Neutrophil (primary cell): Measurements from ENCODE around the gene DCBLD1.

Experiments
- H3K27ac ChIP-seq: fragments of 200-600 bp; sonication (generic); 2 replicates; pipeline ENCODE4 v1.5.1; 2016; ENCODE audit warnings: mild to moderate bottlenecking, moderate library complexity
- H3K27me3 ChIP-seq: fragments of 200-600 bp; sonication (generic); 2 replicates; pipeline ENCODE4 v1.6.0; 2016; ENCODE audit warnings: mild to moderate bottlenecking
- H3K36me3 ChIP-seq: fragments of 200-600 bp; sonication (generic); 2 replicates; pipeline ENCODE4 v1.5.1; 2017
- H3K4me1 ChIP-seq, 2 experiments: fragments of 200-600 bp in 1 of 2; sonication (generic) in 1 of 2; 1 replicate in 1 of 2; 2 replicates in 1 of 2; pipeline versions ENCODE4 v1.5.1 to v1.6.1; 2013 to 2016; ENCODE audit warnings: low read depth in 1 of 2, low read length in 1 of 2, mild to moderate bottlenecking in 1 of 2, moderate library complexity in 1 of 2; ENCODE audit not compliant: control insufficient read depth in 1 of 2, insufficient read depth in 1 of 2
- H3K4me3 ChIP-seq, 2 experiments: fragments of 200-600 bp in 1 of 2; sonication (generic) in 1 of 2; 1 replicate in 1 of 2; 2 replicates in 1 of 2; pipeline ENCODE4 v1.5.1; 2013 to 2016; ENCODE audit warnings: low read depth in 1 of 2, low read length in 1 of 2, mild to moderate bottlenecking in 1 of 2, moderate library complexity in 1 of 2
- H3K9me3 ChIP-seq: fragments of 200-600 bp; sonication (generic); 2 replicates; pipeline ENCODE4 v1.5.1; 2016
- TF ChIP-seq, protein P1 (sequence below): fragments of 200-600 bp; sonication (generic); IDR thresholded peaks from 2 replicates; pipeline ENCODE4 v1.5.1; 2016; ENCODE audit warnings: antibody characterized with exemption

DCBLD1 gene

DNA sequence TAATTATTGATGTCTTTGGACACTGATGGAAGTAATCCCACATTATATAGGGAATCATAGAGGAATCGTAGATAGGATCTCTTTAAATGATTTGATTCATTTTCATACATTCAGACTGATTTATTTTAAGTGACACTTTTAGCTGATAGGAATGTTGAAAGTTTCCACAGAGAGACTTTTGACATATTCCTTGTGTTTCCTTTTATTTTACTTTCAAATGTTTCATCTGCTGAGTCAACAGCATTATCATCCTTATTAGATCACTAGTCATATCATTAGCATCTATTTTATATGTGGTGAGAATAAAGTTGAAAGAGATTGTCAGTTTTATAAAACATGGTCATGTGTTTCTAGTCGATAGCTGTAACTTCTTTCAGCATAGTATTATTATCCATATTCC, 13.4 kb downstream of the DCBLD1 start:
- Histone ChIP-seq H3K36me3 (no peaks in the 10 kb centered on the region), H3K9me3 (no peaks in the 10 kb centered on the region), H3K27me3 (no peaks in the 10 kb centered on the region), H3K4me1 (peaks cover 0 to 4% of the 10 kb centered on the region in 2 experiments), H3K27ac (no peak overlapping the region), H3K4me3 (no peak overlapping the region)
- TF ChIP-seq, protein P1, sequence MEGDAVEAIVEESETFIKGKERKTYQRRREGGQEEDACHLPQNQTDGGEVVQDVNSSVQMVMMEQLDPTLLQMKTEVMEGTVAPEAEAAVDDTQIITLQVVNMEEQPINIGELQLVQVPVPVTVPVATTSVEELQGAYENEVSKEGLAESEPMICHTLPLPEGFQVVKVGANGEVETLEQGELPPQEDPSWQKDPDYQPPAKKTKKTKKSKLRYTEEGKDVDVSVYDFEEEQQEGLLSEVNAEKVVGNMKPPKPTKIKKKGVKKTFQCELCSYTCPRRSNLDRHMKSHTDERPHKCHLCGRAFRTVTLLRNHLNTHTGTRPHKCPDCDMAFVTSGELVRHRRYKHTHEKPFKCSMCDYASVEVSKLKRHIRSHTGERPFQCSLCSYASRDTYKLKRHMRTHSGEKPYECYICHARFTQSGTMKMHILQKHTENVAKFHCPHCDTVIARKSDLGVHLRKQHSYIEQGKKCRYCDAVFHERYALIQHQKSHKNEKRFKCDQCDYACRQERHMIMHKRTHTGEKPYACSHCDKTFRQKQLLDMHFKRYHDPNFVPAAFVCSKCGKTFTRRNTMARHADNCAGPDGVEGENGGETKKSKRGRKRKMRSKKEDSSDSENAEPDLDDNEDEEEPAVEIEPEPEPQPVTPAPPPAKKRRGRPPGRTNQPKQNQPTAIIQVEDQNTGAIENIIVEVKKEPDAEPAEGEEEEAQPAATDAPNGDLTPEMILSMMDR, result no peak

DNA sequence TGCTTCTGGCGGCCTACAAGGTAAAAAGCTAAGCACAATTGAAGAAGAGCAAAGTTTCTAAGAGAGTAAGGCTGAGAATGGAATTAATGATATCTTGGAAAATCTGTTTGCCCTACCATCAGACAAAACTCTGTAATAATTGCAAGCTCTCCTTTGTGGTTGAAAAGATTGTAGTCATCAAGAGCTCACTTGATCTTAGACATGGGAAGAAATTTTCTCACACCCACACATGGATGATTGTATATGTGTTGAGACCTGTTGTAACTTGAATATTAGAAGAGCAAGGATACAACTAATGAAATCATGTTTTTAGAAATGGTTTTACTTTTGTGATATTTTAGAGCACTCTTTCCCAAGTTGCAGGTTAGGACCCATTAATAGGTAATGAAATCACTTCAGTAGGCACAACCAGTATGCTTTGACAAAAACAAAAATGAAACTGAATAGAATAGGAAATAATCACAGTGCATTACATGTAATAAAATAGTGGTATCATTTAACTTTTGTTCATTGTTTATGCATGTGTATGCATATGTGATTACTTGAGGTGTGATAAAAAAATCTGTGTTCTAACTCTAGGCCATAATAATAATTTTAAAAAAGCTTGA, 14.0 kb downstream of the DCBLD1 start:
- H3K27me3 ChIP-seq, result no peaks in the 10 kb centered on the region
- H3K36me3 ChIP-seq, result no peaks in the 10 kb centered on the region
- TF ChIP-seq, protein P1, result no peak
- H3K4me1 ChIP-seq, result peaks cover 0 to 4% of the 10 kb centered on the region in 2 experiments
- no peaks in the 10 kb centered on the region for H3K9me3 ChIP-seq
- H3K4me3 ChIP-seq, result no peak overlapping the region
- no peak overlapping the region for H3K27ac ChIP-seq

DNA sequence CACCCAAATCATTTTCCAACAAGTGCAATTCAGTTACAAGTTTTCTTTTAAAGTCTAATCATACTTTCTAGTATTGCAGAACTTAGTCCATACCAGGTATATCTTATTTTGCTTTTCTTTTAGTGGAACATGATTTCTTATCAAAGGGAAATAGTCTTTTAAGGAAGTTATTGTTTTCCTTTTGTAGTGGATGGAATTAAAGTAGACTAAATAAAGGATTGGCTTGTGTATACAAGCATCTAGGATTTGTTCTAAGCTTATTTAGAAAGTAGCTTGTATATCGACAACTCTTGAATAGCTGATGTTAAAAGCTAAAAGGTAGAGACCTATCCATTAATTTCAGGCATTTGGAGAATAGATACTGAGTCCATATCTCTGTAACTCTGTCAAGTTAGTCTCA, 14.8 kb downstream of the DCBLD1 start:
- Histone ChIP-seq H3K36me3 (no peaks in the 10 kb centered on the region), H3K4me3 (no peak overlapping the region), H3K27me3 (no peaks in the 10 kb centered on the region), H3K27ac (no peak overlapping the region), H3K4me1 (peaks cover 0 to 4% of the 10 kb centered on the region in 2 experiments), H3K9me3 (no peaks in the 10 kb centered on the region)
- TF ChIP-seq, protein P1, result no peak

DNA sequence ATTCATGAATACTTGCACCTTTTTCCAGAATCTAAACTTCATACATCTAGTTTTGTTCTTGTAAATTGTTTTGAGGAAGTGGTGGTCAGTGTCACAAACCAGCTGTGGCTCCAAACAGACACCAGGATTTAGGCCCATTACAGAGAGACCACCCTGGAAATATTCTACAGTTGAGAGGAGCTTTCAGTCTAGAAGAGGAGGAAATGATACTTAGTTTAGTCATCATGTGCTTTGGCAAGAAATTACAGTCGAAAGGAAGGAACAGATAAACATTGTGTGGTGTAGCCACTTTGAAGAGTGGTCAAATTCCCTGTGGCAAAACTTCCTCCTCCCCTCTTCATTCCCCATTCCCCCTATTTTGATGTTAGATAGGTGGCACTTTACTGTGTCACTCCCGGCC, 15.7 kb downstream of the DCBLD1 start:
- TF ChIP-seq, protein P1, result no peak
- H3K9me3 ChIP-seq, result no peaks in the 10 kb centered on the region
- H3K36me3 ChIP-seq, result no peaks in the 10 kb centered on the region
- H3K27ac ChIP-seq, result no peak overlapping the region
- no peaks in the 10 kb centered on the region for H3K27me3 ChIP-seq
- H3K4me3 ChIP-seq, result no peak overlapping the region
- peaks cover 0 to 4% of the 10 kb centered on the region in 2 experiments for H3K4me1 ChIP-seq

DNA sequence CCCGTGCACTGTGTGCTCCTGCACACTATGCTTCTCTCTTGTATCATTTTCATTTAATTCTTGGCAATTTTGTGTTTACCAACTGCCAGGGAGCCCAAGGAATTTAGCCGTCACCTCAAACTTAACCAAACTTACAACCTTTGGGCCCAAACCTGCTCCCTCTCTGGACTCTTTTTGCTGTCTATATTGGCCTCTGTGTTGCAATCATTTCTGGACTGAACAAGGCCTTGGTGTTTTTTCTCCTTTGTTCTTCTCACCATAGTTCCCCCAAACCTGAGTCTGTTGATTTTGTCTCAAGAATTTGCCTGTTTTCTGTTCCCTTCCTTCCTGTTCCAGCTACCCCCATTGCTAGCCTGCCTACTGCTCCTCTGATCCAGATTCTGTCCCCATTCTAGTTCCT, 19.2 kb downstream of the DCBLD1 start:
- H3K4me1 ChIP-seq, result no peaks in the 10 kb centered on the region
- no peak overlapping the region for H3K27ac ChIP-seq
- H3K9me3 ChIP-seq, result no peaks in the 10 kb centered on the region
- no peak overlapping the region for H3K4me3 ChIP-seq
- TF ChIP-seq, protein P1, result no peak
- no peaks in the 10 kb centered on the region for H3K36me3 ChIP-seq
- H3K27me3 ChIP-seq, result no peaks in the 10 kb centered on the region
